CD8-positive, alpha-beta memory T cell (primary cell): ENCODE data around the gene MICAL3. TPM values are rescaled to one million over a fixed set of nuclear protein-coding genes. Genes with fewer than 3 reads are reported as not detected.

Experiments
- CTCF ChIA-PET: fragments of 350-600 bp; sonication (Branson Sonifier 250); formaldehyde crosslinking; loops from one replicate; lab custom pipeline; 2021; ENCODE audit warnings: antibody characterized with exemption; lab: Charles Lee
- POLR2A ChIA-PET: fragments of 350-600 bp; sonication (Branson Sonifier 250); formaldehyde crosslinking; loops from one replicate; lab custom pipeline; 2021; ENCODE audit warnings: antibody characterized with exemption; lab: Charles Lee
- DNase-seq, 5 donors: peaks; one replicate each; pipeline versions ENCODE4 v3.0.0 to v3.0.0-alpha.2; 2020 to 2022; ENCODE audit warnings: mixed read lengths in 1 of 5
- H3K27ac ChIP-seq: one replicate; pipeline ENCODE4 v1.7.0; 2013; ENCODE audit warnings: low read depth, mild to moderate bottlenecking, low read length, moderate library complexity
- H3K27me3 ChIP-seq: 2 replicates; pipeline ENCODE4 v1.7.0; 2013; ENCODE audit warnings: low read length, mild to moderate bottlenecking; ENCODE audit not compliant: insufficient read depth, poor library complexity, severe bottlenecking
- H3K36me3 ChIP-seq: 2 replicates; pipeline ENCODE4 v1.7.0; 2013; ENCODE audit warnings: mild to moderate bottlenecking, low read length, moderate library complexity; ENCODE audit not compliant: insufficient read depth
- H3K4me1 ChIP-seq: 2 replicates; pipeline ENCODE4 v1.7.0; 2013; ENCODE audit warnings: mild to moderate bottlenecking, low read length, moderate library complexity; ENCODE audit not compliant: insufficient read depth
- H3K4me3 ChIP-seq: 2 replicates; pipeline ENCODE4 v1.7.0; 2013; ENCODE audit warnings: mild to moderate bottlenecking, low read length
- H3K9me3 ChIP-seq: 2 replicates; pipeline ENCODE4 v1.7.0; 2013; ENCODE audit warnings: mild to moderate bottlenecking, low read length
- H3K27ac Mint-ChIP-seq, 8 donors: one replicate each; pipeline ENCODE4 v1.8.0; 2020 to 2021; ENCODE audit warnings: mixed read lengths in 8 of 8, mild to moderate bottlenecking in 6 of 8, inconsistent platforms in 3 of 8, moderate library complexity in 3 of 8
- H3K27me3 Mint-ChIP-seq, 2 donors: one replicate each; pipeline ENCODE4 v1.8.0; 2020 to 2021; ENCODE audit warnings: mixed read lengths in 2 of 2, mild to moderate bottlenecking in 1 of 2, moderate library complexity in 1 of 2
- H3K36me3 Mint-ChIP-seq, 3 donors: one replicate each; pipeline ENCODE4 v1.8.0; 2020 to 2021; ENCODE audit warnings: mixed read lengths in 3 of 3, inconsistent platforms in 1 of 3, mild to moderate bottlenecking in 1 of 3
- H3K4me1 Mint-ChIP-seq, 3 donors: one replicate each; pipeline ENCODE4 v1.8.0; 2020 to 2021; ENCODE audit warnings: mixed read lengths in 3 of 3, inconsistent platforms in 1 of 3, mild to moderate bottlenecking in 1 of 3
- H3K4me3 Mint-ChIP-seq, 7 donors: one replicate each; pipeline ENCODE4 v1.8.0; 2020 to 2021; ENCODE audit warnings: mixed read lengths in 7 of 7, mild to moderate bottlenecking in 6 of 7, moderate library complexity in 4 of 7, inconsistent platforms in 2 of 7
- H3K9me3 Mint-ChIP-seq, 5 donors: one replicate each; pipeline ENCODE4 v1.8.0; 2020 to 2022; ENCODE audit warnings: mixed read lengths in 5 of 5, mild to moderate bottlenecking in 3 of 5, moderate library complexity in 2 of 5, inconsistent platforms in 1 of 5
- polyA plus RNA-seq: library from polyadenylated mRNA; unstranded; fragments of 300-500 nt; fragmentation: Illumina TruSeq; gene quantifications from one replicate; pipeline ENCODE4 v1.2.3, GENCODE V29; 2021
- total RNA-seq, 2 experiments: library from RNA; stranded (reverse); gene quantifications; one replicate each; pipeline ENCODE4 v1.2.3, GENCODE V29; 2021

Gene MICAL3
- total and polyA plus RNA-seq, 3 experiments from 2014 or later: 1.7 to 51.9 (median 51.7) TPM

DNA sequence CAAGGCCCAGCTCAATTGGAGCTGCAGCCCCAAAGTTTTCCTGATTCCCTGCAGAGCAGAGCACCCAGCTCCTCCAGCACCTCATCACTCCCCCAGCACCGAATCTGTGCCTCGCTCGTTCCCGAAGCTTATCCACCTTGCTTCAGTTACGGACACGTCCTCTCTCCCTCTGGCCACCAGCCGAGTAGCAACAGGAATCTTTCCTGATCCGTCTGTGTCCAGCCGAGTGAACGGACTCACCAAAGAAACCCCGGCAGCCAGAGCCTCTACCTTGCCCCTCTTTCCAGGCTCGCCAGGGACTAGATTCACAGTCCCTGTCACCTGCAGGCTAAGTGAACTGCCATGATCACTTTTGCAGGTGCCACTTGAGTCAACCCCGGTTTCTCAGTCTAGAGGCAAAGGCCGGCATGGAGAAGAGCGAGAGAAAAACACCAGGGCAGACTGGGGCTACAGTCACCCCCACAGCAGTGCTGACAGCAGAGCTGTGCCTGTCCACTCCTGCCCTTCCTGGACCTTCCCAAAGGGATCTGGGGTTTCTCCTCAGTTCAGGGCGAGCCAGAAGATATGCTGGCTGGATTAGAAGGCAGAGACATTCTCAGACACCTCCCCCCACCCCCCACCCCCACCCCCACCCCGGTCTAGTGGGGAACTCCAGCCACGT lies 282.4 kb downstream of the MICAL3 start:
- CTCF ChIA-PET: interaction anchor here (0.6 to 8.2 kb wide), 14 partner anchors 11 to 338 kb away, joined by 3 to 110 read pairs (median 5); partner anchors contain the start of gene BID

DNA sequence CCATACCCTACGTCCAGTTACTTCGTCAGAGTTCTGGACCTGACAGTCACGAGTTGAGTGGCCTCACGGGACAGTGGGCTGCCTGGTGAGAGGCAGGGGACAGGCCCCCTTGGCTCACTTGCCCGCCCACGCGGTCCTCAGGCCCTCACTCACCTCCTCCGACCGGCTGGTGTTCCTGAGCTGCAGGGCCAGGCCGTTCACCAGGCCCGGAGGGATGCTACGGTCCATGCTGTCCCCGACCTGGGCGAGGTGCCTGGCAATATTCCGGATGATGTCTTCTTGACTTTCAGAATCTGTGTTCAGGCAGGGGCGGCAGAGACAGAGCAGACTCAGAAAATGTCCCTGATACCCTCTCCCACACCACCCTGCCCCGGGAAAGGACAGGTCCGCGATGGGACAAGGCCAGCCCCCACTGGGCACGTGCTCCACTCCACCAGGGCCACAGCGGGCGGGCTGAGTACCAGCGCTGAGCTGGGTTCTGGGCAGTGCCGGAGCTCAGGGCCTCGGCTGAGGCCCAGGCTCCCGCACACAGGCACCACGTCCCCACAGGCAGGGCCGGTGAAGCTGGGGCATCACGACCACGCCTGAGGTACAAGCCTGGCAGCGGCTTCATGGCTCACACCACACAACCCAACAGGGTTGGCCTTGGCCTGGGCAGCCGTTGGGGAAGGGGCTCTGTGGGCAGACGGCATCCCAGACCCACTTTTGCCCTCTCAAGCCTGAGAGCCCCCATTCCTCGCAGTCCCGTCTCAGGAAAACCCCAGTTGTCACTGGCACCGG lies 285.0 kb downstream of the MICAL3 start:
- Mint-ChIP-seq H3K4me1 (peaks cover 8 to 15% (median 9%) of the 10 kb centered on the region in 3 donors), H3K9me3 (no peaks in the 10 kb centered on the region), H3K27ac (peak overlapping the region in 3 of 8 donors; percentile 23 to 54 (median 38)), H3K36me3 (peaks cover 0 to 74% (median 2%) of the 10 kb centered on the region in 3 donors), H3K27me3 (no peaks in the 10 kb centered on the region), H3K4me3 (no peak overlapping the region)
- DNase-seq: no peak
- Histone ChIP-seq H3K27me3 (no peaks in the 10 kb centered on the region), H3K9me3 (no peaks in the 10 kb centered on the region), H3K27ac (no peak overlapping the region), H3K4me3 (no peak overlapping the region), H3K4me1 (peaks cover 2% of the 10 kb centered on the region), H3K36me3 (peaks cover 28% of the 10 kb centered on the region)
- ChIA-PET POLR2A (no interaction called here), CTCF (interaction anchor here (8.2 kb wide), 1 partner anchor 46 kb away, joined by 110 read pairs; no protein-coding TSS in a partner anchor)

More for the DNA sequence above, 282.4 kb downstream of the MICAL3 start:
- peak overlapping the region in 4 of 8 donors; percentile 26 to 55 (median 49) for H3K27ac Mint-ChIP-seq
- no peak for DNase-seq
- H3K4me3 ChIP-seq: no peak overlapping the region
- POLR2A ChIA-PET: interaction anchor here (1.0 to 1.3 kb wide), 2 partner anchors 35 to 43 kb away, joined by 4 read pairs; no protein-coding TSS in a partner anchor
- H3K27me3 Mint-ChIP-seq: no peaks in the 10 kb centered on the region
- no peaks in the 10 kb centered on the region for H3K4me1 ChIP-seq
- H3K4me1 Mint-ChIP-seq: peaks cover 7 to 16% (median 12%) of the 10 kb centered on the region in 3 donors
- H3K36me3 Mint-ChIP-seq: peaks cover 0 to 62% (median 2%) of the 10 kb centered on the region in 3 donors
- no peaks in the 10 kb centered on the region for H3K9me3 ChIP-seq
- no peaks in the 10 kb centered on the region for H3K9me3 Mint-ChIP-seq
- peaks cover 18% of the 10 kb centered on the region for H3K36me3 ChIP-seq
- no peaks in the 10 kb centered on the region for H3K27me3 ChIP-seq
- H3K4me3 Mint-ChIP-seq: peak overlapping the region in 1 of 7 donors; percentile 40
- H3K27ac ChIP-seq: no peak overlapping the region

DNA sequence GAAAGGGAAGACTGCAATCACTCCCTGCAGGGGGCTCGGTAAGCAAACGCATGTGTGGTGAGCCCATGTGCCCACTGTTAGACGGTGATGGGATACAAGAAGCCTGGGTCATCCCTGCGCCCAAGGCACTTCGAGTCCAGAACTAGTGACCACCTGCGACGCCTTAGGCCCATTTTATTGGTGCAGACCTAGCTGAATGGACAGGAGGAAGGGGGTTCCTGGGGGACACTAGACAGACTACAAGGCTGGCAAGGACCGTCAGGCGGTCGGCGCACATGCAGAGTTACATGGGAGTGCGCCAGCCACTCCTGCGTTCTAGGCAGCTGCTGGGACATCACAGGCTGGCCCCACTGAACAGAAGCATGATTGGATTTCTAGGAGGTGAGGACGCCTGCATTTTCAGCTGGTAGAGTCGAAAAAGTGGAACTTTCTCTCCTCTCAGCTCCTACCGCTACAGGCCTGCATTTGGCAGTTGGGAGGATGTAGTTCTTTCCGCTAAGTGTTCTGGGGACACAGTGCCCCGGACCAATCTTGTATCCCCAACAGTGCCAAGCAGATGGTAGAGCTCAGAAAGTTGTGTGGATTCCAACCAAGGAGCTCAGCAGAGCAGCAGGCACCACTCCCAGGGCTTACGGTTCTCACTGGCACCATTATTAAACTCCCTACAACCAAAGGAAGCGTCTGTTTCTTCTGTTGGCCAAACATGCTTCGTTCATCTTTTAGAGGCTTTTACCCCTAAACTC lies 285.8 kb downstream of the MICAL3 start:
- H3K4me1 ChIP-seq: peaks cover 8% of the 10 kb centered on the region
- Mint-ChIP-seq H3K27me3 (no peaks in the 10 kb centered on the region), H3K4me3 (no peak overlapping the region), H3K9me3 (no peaks in the 10 kb centered on the region), H3K4me1 (peaks cover 13 to 23% (median 17%) of the 10 kb centered on the region in 3 donors), H3K27ac (peak overlapping the region in 1 of 8 donors; percentile 68), H3K36me3 (peaks cover 0 to 78% (median 2%) of the 10 kb centered on the region in 3 donors)
- POLR2A ChIA-PET: no interaction called here
- H3K9me3 ChIP-seq: no peaks in the 10 kb centered on the region
- DNase-seq: no peak
- H3K36me3 ChIP-seq: peaks cover 34% of the 10 kb centered on the region
- H3K4me3 ChIP-seq: no peak overlapping the region
- CTCF ChIA-PET: interaction anchor here (8.2 kb wide), 1 partner anchor 47 kb away, joined by 110 read pairs; no protein-coding TSS in a partner anchor
- no peak overlapping the region for H3K27ac ChIP-seq
- H3K27me3 ChIP-seq: no peaks in the 10 kb centered on the region

Other genes starting within 250 kb of the MICAL3 start
- gene PEX26, start 53.4 kb upstream of the MICAL3 start, total RNA-seq: 10 to 100 TPM; 56.7 to 59.3 TPM
- 6.0 TPM for gene PEX26, start 53.4 kb upstream of the MICAL3 start, polyA plus RNA-seq
- gene TUBA8, start 86.2 kb upstream of the MICAL3 start, total RNA-seq: 1 to 10 TPM in 1 of 2 experiments, not detected in 1; 1.2 TPM
- 1.6 TPM for gene TUBA8, start 86.2 kb upstream of the MICAL3 start, polyA plus RNA-seq
- 1 to 10 TPM; 2.6 to 2.7 TPM for gene USP18, start 125.6 kb upstream of the MICAL3 start, total RNA-seq
- gene USP18, start 125.6 kb upstream of the MICAL3 start, polyA plus RNA-seq: 15.5 TPM